ENCODE results near the gene CDPF1.

- TF ChIP-seq BCL3 (IDR thresholded peaks at IDR 0.05) (no peak), BHLHE40 (IDR thresholded peaks at IDR 0.05; ENCODE audit: low read depth, low read length) (no peak), CTCF (IDR thresholded peaks at IDR 0.05) (no peak)
Observed at GRCh38 chr22:46239261-46240048, 10.6 kb downstream of the CDPF1 start.
